Bronchial smooth muscle cell (primary cell): ENCODE data around the gene ZC3H11A. TPM values are rescaled to one million over a fixed set of nuclear protein-coding genes. Genes with fewer than 3 reads are reported as not detected.

ENCODE experiments used
- total RNA-seq: library from RNA; depleted of rRNA; stranded (reverse); fragments of >200 nt; gene quantifications from 2 replicates; pipeline ENCODE4 v1.2.1, GENCODE V29; 2014

The ZC3H11A gene
- 53.1 and 58.5 TPM in 2 replicates for total RNA-seq

GRCh38 chr1:203795441-203796235 is at the start of gene ZC3H11A, which contains the start of gene ZBED6:
ZC3H11A (plus strand) TSS chr1:203795623; CDS start chr1:203817071, 21,448 bp downstream.
ZBED6 (plus strand) TSS chr1:203795623; CDS start chr1:203797523, 1,900 bp downstream.

GRCh38 chr1:203765029-203765837 is 30.2 kb upstream of the ZC3H11A start, which contains the start of gene LAX1:
LAX1 (plus strand) TSS chr1:203765183; CDS start chr1:203765566, 383 bp downstream.

Other genes with a start within 250 kb of the ZC3H11A start
- 137 and 200 TPM in 2 replicates for gene ATP2B4, start 168.8 kb upstream of the ZC3H11A start, total RNA-seq
- gene LAX1, start 30.4 kb upstream of the ZC3H11A start, total RNA-seq = 0.09 TPM in 1 of 2 replicates, not detected in the other
- 4.4 and 6.3 TPM in 2 replicates for gene ZBED6, start within 50 bp of the ZC3H11A start, total RNA-seq
- 54.7 and 63.3 TPM in 2 replicates for gene SNRPE, start 66.0 kb downstream of the ZC3H11A start, total RNA-seq